HFFc6 (cell line): ENCODE results near the gene SESN3. TPM values are rescaled to one million over a fixed set of nuclear protein-coding genes. Genes with fewer than 3 reads are reported as not detected.

ENCODE experiments used
- DNase-seq: peaks from one replicate; pipeline ENCODE4 v3.0.0-alpha.2; 2018
- H3K27ac Mint-ChIP-seq: 2 replicates; pipeline ENCODE4 v1.8.0; 2020; ENCODE audit warnings: mild to moderate bottlenecking, mixed read lengths
- H3K27me3 Mint-ChIP-seq: 2 replicates; pipeline ENCODE4 v1.8.0; 2021; ENCODE audit warnings: mild to moderate bottlenecking, moderate library complexity, mixed read lengths; ENCODE audit not compliant: insufficient read depth
- H3K36me3 Mint-ChIP-seq: 2 replicates; pipeline ENCODE4 v1.8.0; 2021; ENCODE audit warnings: low read depth, mixed read lengths
- H3K4me1 Mint-ChIP-seq: 2 replicates; pipeline ENCODE4 v1.8.0; 2020; ENCODE audit warnings: low read depth, mixed read lengths
- H3K4me3 Mint-ChIP-seq: 2 replicates; pipeline ENCODE4 v1.8.0; 2020; ENCODE audit warnings: mild to moderate bottlenecking, moderate library complexity, mixed read lengths
- H3K9me3 Mint-ChIP-seq: 2 replicates; pipeline ENCODE4 v1.8.0; 2020; ENCODE audit warnings: mild to moderate bottlenecking, mixed read lengths
- total RNA-seq, 6 experiments: library from RNA; stranded (reverse); fragmentation: NEBNext Ultra II Directional; extraction: Animal tissue kit (Norgen Biotek cat#: 25700); gene quantifications; 2 replicates in 1 of 6; 3 replicates in 5 of 6; pipeline ENCODE4 v1.2.3, GENCODE V29; 2021
- TF ChIP-seq, protein P1 (sequence below): fragments of 200-600 bp; sonication (generic); IDR thresholded peaks from 2 replicates; pipeline ENCODE4 v1.5.0; 2021; ENCODE audit warnings: antibody characterized with exemption, mild to moderate bottlenecking

Gene SESN3
- total RNA-seq, 6 experiments from 2014 or later = 0.12 to 0.28 (median 0.21) TPM

DNA sequence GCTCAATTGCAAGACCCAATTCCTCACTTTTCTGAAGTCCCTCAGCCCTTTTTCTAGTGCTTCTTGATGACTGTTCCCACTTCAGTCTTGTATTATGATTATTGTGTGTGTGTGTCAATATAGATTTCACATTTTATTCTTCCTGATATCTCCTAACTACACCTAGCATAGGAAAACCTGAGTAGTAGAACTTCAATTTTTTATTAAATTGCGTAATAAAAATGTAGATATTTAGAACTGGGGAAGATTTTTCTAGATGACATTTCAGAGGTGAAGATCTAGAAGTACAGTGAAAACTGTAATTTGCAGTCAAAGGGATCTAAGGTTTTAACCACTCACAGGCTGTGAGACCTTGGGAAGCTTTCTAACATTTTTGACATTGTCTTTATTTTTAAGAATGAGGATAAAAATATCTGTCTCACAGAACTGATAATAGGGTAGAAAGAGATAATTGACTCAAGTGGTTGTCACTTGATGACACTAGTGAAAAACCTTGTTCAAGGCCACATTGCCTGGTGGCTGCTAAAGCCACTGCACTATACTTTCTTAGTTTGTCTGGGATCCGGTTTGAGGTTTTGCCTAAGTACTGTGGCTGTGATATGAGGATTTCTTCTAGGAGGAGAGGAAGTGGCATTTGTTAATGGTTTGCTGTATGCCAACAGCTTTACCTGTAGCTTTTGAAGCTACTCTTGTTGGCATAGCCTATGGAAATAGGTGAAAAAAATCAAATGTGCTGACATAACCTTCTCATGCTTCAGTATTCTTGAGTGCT, 32.2 kb upstream of the SESN3 start:
- H3K27ac Mint-ChIP-seq = no peak overlapping the region
- H3K36me3 Mint-ChIP-seq = no peaks in the 10 kb centered on the region
- no peaks in the 10 kb centered on the region for H3K4me1 Mint-ChIP-seq
- no peaks in the 10 kb centered on the region for H3K9me3 Mint-ChIP-seq
- DNase-seq = no peak
- peaks cover 1% of the 10 kb centered on the region; the same call in 1 of the 2 replicates for H3K27me3 Mint-ChIP-seq
- TF ChIP-seq, protein P1, sequence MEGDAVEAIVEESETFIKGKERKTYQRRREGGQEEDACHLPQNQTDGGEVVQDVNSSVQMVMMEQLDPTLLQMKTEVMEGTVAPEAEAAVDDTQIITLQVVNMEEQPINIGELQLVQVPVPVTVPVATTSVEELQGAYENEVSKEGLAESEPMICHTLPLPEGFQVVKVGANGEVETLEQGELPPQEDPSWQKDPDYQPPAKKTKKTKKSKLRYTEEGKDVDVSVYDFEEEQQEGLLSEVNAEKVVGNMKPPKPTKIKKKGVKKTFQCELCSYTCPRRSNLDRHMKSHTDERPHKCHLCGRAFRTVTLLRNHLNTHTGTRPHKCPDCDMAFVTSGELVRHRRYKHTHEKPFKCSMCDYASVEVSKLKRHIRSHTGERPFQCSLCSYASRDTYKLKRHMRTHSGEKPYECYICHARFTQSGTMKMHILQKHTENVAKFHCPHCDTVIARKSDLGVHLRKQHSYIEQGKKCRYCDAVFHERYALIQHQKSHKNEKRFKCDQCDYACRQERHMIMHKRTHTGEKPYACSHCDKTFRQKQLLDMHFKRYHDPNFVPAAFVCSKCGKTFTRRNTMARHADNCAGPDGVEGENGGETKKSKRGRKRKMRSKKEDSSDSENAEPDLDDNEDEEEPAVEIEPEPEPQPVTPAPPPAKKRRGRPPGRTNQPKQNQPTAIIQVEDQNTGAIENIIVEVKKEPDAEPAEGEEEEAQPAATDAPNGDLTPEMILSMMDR = no peak
- H3K4me3 Mint-ChIP-seq = no peak overlapping the region

DNA sequence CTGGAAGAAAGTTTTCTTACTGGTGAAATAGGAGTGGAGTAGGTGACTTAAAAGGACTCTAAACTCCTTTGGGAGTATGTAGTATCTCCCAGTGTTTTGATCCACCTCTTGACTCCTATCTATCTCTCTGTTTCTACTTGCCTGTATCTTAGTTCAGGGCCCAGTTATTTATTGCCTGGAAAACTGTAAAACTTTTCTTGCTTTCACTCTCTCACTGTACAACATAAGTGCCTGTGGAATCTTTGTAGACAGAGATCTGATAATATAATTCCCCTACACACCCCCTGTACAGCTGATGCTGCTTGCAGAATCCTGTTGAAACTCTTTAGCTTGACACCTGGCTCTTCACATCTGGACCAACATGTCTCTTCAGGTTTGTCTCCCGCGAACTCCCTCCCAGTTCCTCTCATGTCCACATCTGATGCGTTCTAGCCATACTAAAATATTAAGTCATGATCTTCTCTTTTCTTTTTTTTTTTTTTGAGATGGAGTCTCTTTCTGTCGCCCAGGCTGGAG, 26.5 kb upstream of the SESN3 start:
- peaks cover 6% of the 10 kb centered on the region; the same call in 1 of the 2 replicates for H3K4me1 Mint-ChIP-seq
- H3K36me3 Mint-ChIP-seq = no peaks in the 10 kb centered on the region
- TF ChIP-seq, protein P1 = no peak
- no peak overlapping the region for H3K4me3 Mint-ChIP-seq
- DNase-seq = no peak
- no peak overlapping the region for H3K27ac Mint-ChIP-seq
- peaks cover 1% of the 10 kb centered on the region for H3K27me3 Mint-ChIP-seq
- H3K9me3 Mint-ChIP-seq = no peaks in the 10 kb centered on the region

DNA sequence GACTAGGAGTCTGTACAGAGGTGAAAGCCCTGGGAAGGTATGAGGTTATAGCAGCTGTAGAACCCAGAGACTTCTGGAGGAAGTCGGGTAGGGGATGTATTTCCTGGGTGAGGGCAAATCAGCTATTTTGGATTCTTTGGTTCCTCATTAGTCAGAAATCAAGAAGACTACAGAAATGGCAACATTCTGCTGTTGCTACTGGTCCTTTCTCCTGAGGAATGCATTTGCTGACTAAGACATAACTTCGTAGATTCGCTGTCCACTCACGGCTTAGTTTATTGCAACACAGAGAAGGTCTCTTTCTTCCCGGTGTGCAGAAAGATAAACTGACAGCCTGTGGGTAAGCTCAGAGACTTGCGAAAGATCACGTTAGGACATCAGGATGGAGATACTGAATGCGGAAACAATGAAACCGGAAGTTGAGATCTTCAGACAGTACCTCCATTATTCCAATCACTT, 25.3 kb upstream of the SESN3 start:
- Mint-ChIP-seq H3K27me3 (peaks cover 1% of the 10 kb centered on the region), H3K4me3 (no peak overlapping the region), H3K4me1 (peaks cover 6% of the 10 kb centered on the region; the same call in 1 of the 2 replicates), H3K27ac (no peak overlapping the region), H3K36me3 (no peaks in the 10 kb centered on the region), H3K9me3 (no peaks in the 10 kb centered on the region)
- no peak for DNase-seq
- TF ChIP-seq, protein P1 = no peak

DNA sequence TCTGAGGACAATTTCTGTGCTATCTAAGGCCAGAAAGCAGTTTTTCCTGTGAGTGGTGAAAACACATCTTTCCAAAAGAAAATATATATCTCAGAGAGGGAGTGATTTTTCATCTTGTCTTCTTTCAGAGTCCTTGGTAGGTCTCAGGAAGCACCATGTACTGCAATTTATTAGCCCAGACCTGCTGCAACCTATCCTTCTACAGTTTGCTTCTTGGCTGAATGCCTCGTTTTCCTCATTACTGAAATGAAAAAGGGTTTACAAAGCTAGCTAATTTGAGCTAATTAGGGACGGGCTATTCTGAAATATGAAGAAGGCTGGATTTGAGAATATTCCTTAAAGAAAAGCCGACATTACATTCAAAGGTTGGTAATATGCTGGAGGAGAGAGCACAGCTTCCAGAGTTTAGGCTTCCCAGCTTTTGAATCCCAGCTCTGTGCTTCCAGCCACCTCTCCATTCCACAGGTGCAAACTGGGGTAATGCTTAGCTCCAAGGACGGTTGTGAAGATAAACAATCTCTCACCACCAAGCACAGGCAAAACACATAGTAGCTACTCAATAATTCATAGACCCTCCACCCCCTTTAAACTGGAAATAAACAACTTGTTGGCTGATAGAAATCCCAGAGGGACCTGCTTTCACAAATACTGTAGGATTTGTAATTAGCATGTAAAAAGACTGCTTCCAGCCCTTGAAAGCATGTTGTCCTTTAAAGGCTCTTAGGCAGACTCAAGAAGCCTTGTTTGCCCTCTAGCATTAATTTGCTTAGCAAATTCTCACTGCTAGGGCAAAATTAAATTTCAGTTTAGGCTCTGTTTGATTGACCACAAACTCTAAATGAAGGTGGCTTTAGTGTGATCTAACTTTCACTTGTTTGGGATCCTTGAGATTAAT, 24.5 kb upstream of the SESN3 start:
- DNase-seq = no peak
- H3K27me3 Mint-ChIP-seq = peaks cover 1% of the 10 kb centered on the region
- H3K4me3 Mint-ChIP-seq = no peak overlapping the region
- no peaks in the 10 kb centered on the region for H3K9me3 Mint-ChIP-seq
- peaks cover 6% of the 10 kb centered on the region; the same call in 1 of the 2 replicates for H3K4me1 Mint-ChIP-seq
- H3K27ac Mint-ChIP-seq = no peak overlapping the region
- H3K36me3 Mint-ChIP-seq = no peaks in the 10 kb centered on the region
- TF ChIP-seq, protein P1 = no peak

DNA sequence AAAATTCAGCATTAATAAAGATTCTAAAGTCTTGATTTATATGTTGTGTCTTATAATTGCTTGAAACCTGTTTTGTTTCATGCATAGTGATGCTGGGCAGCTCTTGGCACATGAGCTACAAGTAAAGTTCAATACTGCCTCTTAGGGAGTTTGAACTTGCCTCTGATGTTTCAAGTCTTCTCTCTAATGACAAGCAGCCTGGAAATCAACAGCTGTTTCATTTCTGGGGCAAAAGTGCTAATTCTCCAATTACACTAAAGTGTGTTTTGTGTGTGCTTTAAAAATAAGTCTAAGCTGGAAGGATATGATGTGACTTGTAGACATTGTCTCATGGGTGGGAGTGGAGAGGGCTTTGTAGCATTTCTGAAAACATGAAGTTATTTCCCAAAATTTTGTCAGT, 23.7 kb upstream of the SESN3 start:
- H3K4me1 Mint-ChIP-seq = peaks cover 6% of the 10 kb centered on the region; the same call in 1 of the 2 replicates
- no peak overlapping the region for H3K4me3 Mint-ChIP-seq
- no peak for DNase-seq
- no peaks in the 10 kb centered on the region for H3K9me3 Mint-ChIP-seq
- peaks cover 1% of the 10 kb centered on the region for H3K27me3 Mint-ChIP-seq
- TF ChIP-seq, protein P1 = no peak
- H3K36me3 Mint-ChIP-seq = no peaks in the 10 kb centered on the region
- H3K27ac Mint-ChIP-seq = no peak overlapping the region
